Endothelial cell of umbilical vein (primary cell): ENCODE measurements around the gene CCNYL1. TPM values are rescaled to one million over a fixed set of nuclear protein-coding genes. Genes with fewer than 3 reads are reported as not detected.

Experiments used
- BruUV-seq: library from RNA; stranded (reverse); fragments of 400-500 nt; replicated peaks from 2 replicates; lab custom pipeline; 2021; lab: Mats Ljungman, UMichigan
- CTCF ChIA-PET: fragments of 300-600, 350-600 bp; sonication (Branson Sonifier 250); formaldehyde crosslinking; loops from one replicate; lab custom pipeline; 2021; ENCODE audit warnings: antibody characterized with exemption, inconsistent platforms; lab: Charles Lee
- POLR2A ChIA-PET: fragments of 300-600, 350-600 bp; sonication (Branson Sonifier 250); formaldehyde crosslinking; loops from one replicate; lab custom pipeline; 2021; ENCODE audit warnings: antibody characterized with exemption, inconsistent platforms; lab: Charles Lee
- DNase-seq: peaks from one replicate; pipeline ENCODE4 v3.0.0-alpha.2; 2011; ENCODE audit warnings: low read depth, low spot score
- FAIRE-seq: peaks from 2 replicates; lab custom pipeline; 2011; peaks lifted over from hg19 to GRCh38; lab: Jason Lieb, UNC
- H2AFZ ChIP-seq: 2 replicates; pipeline ENCODE4 v1.6.0; 2012; ENCODE audit warnings: low read depth, low read length, control low read depth, inconsistent platforms
- H3K27ac ChIP-seq: 2 replicates; pipeline ENCODE4 v1.5.1; 2011; ENCODE audit warnings: low read depth, mild to moderate bottlenecking, control low read depth, low read length, moderate library complexity; ENCODE audit not compliant: insufficient read depth
- H3K27me3 ChIP-seq, 2 experiments: 2 replicates each; pipeline versions ENCODE4 v1.6.0 to v1.6.1; 2011; ENCODE audit warnings: low read length in 2 of 2, mixed read lengths in 1 of 2; ENCODE audit not compliant: control insufficient read depth in 2 of 2, insufficient read depth in 2 of 2
- H3K36me3 ChIP-seq, 2 experiments: 2 replicates in 1 of 2; 3 replicates in 1 of 2; pipeline ENCODE4 v1.5.1; 2011; ENCODE audit warnings: low read length in 2 of 2, mild to moderate bottlenecking in 1 of 2, moderate library complexity in 1 of 2; ENCODE audit not compliant: control insufficient read depth in 2 of 2, insufficient read depth in 2 of 2; ENCODE audit errors: extremely low read depth in 1 of 2
- H3K4me1 ChIP-seq: 3 replicates; pipeline ENCODE4 v1.5.1; 2011; ENCODE audit warnings: mild to moderate bottlenecking, low read length; ENCODE audit not compliant: control insufficient read depth, insufficient read depth; ENCODE audit errors: extremely low read depth
- H3K4me2 ChIP-seq: 2 replicates; pipeline ENCODE4 v1.6.1; 2011; ENCODE audit warnings: low read length, control low read depth, mixed read lengths; ENCODE audit not compliant: insufficient read depth
- H3K4me3 ChIP-seq, 3 experiments: fragments of 200-600 bp in 1 of 3; sonication (generic), shearing (Covaris generic) in 1 of 3; replicated peaks in 1 of 3; 2 replicates each; pipeline ENCODE4 v1.5.1; 2011 to 2016; ENCODE audit warnings: control low read depth in 3 of 3, low read length in 3 of 3, mild to moderate bottlenecking in 2 of 3, inconsistent platforms in 1 of 3, low read depth in 1 of 3, moderate library complexity in 1 of 3; ENCODE audit not compliant: insufficient read depth in 1 of 3
- H3K79me2 ChIP-seq: 2 replicates; pipeline ENCODE4 v1.6.0; 2012; ENCODE audit warnings: low read length, inconsistent platforms; ENCODE audit not compliant: control insufficient read depth, insufficient read depth
- H3K9ac ChIP-seq: replicated peaks from 2 replicates; pipeline ENCODE3; 2011; ENCODE audit warnings: low read length, control low read depth; ENCODE audit not compliant: insufficient read depth; ENCODE audit errors: extremely low read depth
- H3K9me1 ChIP-seq: replicated peaks from 3 replicates; pipeline ENCODE4 v1.6.0; 2011; ENCODE audit warnings: mild to moderate bottlenecking, low read length; ENCODE audit not compliant: control insufficient read depth, insufficient read depth; ENCODE audit errors: extremely low read depth
- H3K9me3 ChIP-seq: replicated peaks from 2 replicates; pipeline ENCODE4 v1.5.1; 2012; ENCODE audit warnings: low read length, inconsistent platforms; ENCODE audit not compliant: control insufficient read depth, insufficient read depth
- H4K20me1 ChIP-seq: replicated peaks from 2 replicates; pipeline ENCODE3; 2011; ENCODE audit warnings: mild to moderate bottlenecking, low read length; ENCODE audit not compliant: control insufficient read depth, insufficient read depth; ENCODE audit errors: extremely low read depth
- CTCF ChIP-seq, 2 donors: IDR thresholded peaks; 1 replicate in 1 of 2; 2 replicates in 1 of 2; pipeline ENCODE4 v1.5.1; 2011; ENCODE audit warnings: low read length in 2 of 2, mild to moderate bottlenecking in 2 of 2, moderate library complexity in 2 of 2, control low read depth in 1 of 2, inconsistent platforms in 1 of 2, low read depth in 1 of 2; ENCODE audit not compliant: insufficient read depth in 1 of 2; ENCODE audit errors: extremely low read depth in 1 of 2
- EZH2 ChIP-seq: IDR thresholded peaks from 2 replicates; pipeline ENCODE4 v1.6.1; 2012; ENCODE audit warnings: borderline replicate concordance, low read depth, mild to moderate bottlenecking, moderate library complexity, low read length, inconsistent platforms; ENCODE audit not compliant: severe bottlenecking
- FOS ChIP-seq: IDR thresholded peaks from 2 replicates; pipeline ENCODE4 v1.6.1; 2011; ENCODE audit warnings: mild to moderate bottlenecking, low read length, moderate library complexity, borderline replicate concordance; ENCODE audit not compliant: insufficient read depth
- GATA2 ChIP-seq: IDR thresholded peaks from 2 replicates; pipeline ENCODE4 v1.7.0; 2011; ENCODE audit warnings: low read depth, mild to moderate bottlenecking, moderate library complexity, mixed read lengths, low read length; ENCODE audit not compliant: insufficient read length, insufficient read depth
- JUN ChIP-seq: IDR thresholded peaks from 2 replicates; pipeline ENCODE4 v1.6.1; 2011; ENCODE audit warnings: borderline replicate concordance, low read depth; ENCODE audit not compliant: insufficient read length, insufficient read depth
- MAX ChIP-seq: IDR thresholded peaks from 2 replicates; pipeline ENCODE4 v1.6.1; 2011; ENCODE audit not compliant: insufficient read depth, insufficient read length
- MYC ChIP-seq: IDR thresholded peaks from one replicate; pipeline ENCODE4 v1.6.1; 2011; ENCODE audit warnings: mild to moderate bottlenecking, low read depth, low read length
- POLR2A ChIP-seq: IDR thresholded peaks from 2 replicates; pipeline ENCODE4 v1.6.1; 2012; ENCODE audit warnings: low read depth, mild to moderate bottlenecking, control low read depth, low read length
- POLR2AphosphoS5 ChIP-seq: IDR thresholded peaks from 2 replicates; pipeline ENCODE4 v1.6.1; 2012; ENCODE audit warnings: low read depth, mild to moderate bottlenecking, control low read depth, low read length, moderate library complexity; ENCODE audit not compliant: insufficient read depth
- dilution Hi-C: fragments of 300-500 bp; cut with MboI; formaldehyde crosslinking; loops from one replicate; pipeline ENCODE4 v1.15.0; 2019; ENCODE audit warnings: low sequenced_read_pairs; ENCODE audit not compliant: extremely low pct_ligation_motif_present
- intact Hi-C: fragments of 100-400 bp; cut with micrococcal nuclease; formaldehyde crosslinking; loops from one replicate; pipeline ENCODE4 v1.10.0; 2022
- polyA plus RNA-seq, 4 experiments: library from polyadenylated mRNA; depleted of rRNA in 3 of 4; stranded (reverse) in 3 of 4; unstranded in 1 of 4; fragments of >200 nt; gene quantifications; 2 replicates each; pipeline versions ENCODE4 v1.2.1 to v1.2.3, GENCODE V29; 2011 to 2012; ENCODE audit warnings: missing spikeins in 1 of 4
- total RNA-seq: library from RNA; stranded (reverse); gene quantifications from 2 replicates; pipeline ENCODE4 v1.2.3, GENCODE V29; 2021

The CCNYL1 gene
- total and polyA plus RNA-seq, 2 donors (not counting 3 experiments of a cell fraction or from before 2014, with no cell fraction given), result 15.2 to 49.3 TPM

- Histone ChIP-seq H3K9me3 (no peaks in the 10 kb centered on the region), H3K36me3 (no peaks in the 10 kb centered on the region), H3K4me3 (no peak overlapping the region), H3K27ac (no peak overlapping the region), H3K4me1 (no peaks in the 10 kb centered on the region), H2AFZ (no peak overlapping the region), H4K20me1 (no peaks in the 10 kb centered on the region), H3K27me3 (no peaks in the 10 kb centered on the region), H3K4me2 (no peak overlapping the region), H3K9ac (no peak overlapping the region), H3K9me1 (no peaks in the 10 kb centered on the region), H3K79me2 (no peaks in the 10 kb centered on the region)
- dilution Hi-C loops, result no loop called here
- FAIRE-seq, result peak; percentile 70
- no TSS peak for BruUV-seq
- no peak for DNase-seq
- intact Hi-C loops, result no loop called here
- ChIA-PET POLR2A (no interaction called here), CTCF (no interaction called here)
- TF ChIP-seq GATA2 (no peak), CTCF (IDR thresholded peaks at IDR 0.05; ENCODE audit: extremely low read depth in 1 of 2, insufficient read depth in 1 of 2, low read depth in 1 of 2, low read length in 2 of 2) (no peak), MYC (no peak), POLR2A (no peak), EZH2 (no peak), JUN (no peak), MAX (no peak), POLR2AphosphoS5 (no peak), FOS (no peak)
Measured at GRCh38 chr2:207801259-207801658, 89.8 kb downstream of the CCNYL1 start.
